GM19324 (cell line): ENCODE results near the gene SFXN5.
"Not testable (repeated sequence)": the region's sequence is repeated elsewhere in the genome, so short reads cannot be mapped to it uniquely, and the experiment has no call there.

Source experiments
- ATAC-seq: cut with Tn5 transposase; IDR thresholded peaks from one replicate; pipeline ENCODE4 v1.9.1; 2021; ENCODE audit warnings: mild to moderate bottlenecking, moderate library complexity; ENCODE audit not compliant: unreplicated experiment, low FRiP score

SFXN5 gene, protein sequence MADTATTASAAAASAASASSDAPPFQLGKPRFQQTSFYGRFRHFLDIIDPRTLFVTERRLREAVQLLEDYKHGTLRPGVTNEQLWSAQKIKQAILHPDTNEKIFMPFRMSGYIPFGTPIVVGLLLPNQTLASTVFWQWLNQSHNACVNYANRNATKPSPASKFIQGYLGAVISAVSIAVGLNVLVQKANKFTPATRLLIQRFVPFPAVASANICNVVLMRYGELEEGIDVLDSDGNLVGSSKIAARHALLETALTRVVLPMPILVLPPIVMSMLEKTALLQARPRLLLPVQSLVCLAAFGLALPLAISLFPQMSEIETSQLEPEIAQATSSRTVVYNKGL

GRCh38 chr2:73071360-73072128 is at the start of gene SFXN5:
Gene SFXN5, minus strand, starts transcription at chr2:73071712. Its CDS starts 7 bp downstream, at chr2:73071705.
- peak; percentile 95 for ATAC-seq

GRCh38 chr2:73119611-73120239 is 48.2 kb upstream of the SFXN5 start:
- not testable (repeated sequence) for ATAC-seq

GRCh38 chr2:73117441-73117840 is 45.9 kb upstream of the SFXN5 start:
- no peak for ATAC-seq

DNA sequence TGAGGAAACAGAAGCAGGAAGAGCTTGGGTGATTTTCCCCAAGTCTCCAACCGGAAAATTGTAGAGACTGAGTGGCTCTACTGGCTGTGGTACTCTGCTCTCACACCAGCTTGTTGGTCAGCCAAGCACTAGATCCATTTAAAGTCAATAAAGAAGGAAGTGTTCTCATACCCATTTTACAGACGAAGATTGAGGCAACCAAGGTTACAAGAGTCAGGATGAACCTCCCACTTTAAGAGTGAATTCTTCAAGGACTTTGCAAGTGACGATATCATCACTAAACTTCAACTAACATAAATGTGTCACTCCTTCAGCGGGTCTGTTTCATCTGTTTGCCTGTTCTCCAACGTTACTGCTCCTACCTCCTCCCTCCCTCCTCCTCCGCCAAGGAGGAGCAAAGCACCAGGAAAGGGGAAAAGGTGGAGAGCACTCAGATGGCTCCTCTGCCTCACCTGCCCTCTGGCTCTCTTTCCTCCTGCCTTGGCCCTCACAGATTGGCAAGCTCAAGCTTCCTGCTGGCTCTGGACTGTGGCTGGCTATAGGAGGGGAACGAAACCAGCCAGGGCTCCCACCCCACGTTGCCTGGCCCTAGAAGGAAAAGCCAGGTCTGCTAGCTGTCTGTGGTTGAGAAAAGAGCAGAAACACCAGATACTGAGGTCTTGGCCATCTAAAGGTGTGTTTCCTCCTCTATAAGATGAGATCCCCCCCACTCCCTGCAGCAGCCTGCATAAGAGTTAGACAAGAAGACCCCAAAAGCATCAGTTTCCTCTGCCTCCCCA is 44.9 kb upstream of the SFXN5 start:
- no peak for ATAC-seq

DNA sequence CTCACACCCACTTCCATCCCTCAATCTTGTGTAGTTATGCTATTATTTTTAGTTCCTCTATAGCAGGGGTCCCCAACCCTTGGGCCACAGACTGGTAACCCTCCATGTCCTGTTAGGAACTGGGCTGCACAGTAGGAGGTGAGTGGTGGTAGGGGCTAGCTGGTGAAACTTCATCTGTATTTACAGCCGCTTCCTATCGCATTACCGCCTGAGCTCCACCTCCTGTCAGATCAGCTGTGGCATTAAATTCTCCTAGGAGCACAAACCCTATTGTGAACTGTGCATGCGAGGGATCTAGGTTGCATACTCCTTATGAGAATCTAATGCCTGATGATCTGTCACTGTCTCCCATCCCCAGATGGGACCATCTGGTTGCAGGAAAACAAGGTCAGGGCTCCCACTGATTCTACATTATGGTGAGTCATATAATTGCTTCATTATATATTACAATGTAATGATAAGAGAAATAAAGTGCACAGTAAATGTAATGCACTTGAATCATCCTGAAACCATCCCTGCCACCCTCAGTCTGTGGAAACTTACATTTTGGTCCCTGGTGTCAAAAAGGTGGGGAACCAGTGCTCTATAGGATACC is 42.9 kb upstream of the SFXN5 start:
- no peak for ATAC-seq

- peak; percentile 70 for ATAC-seq
Observed at GRCh38 chr2:73112913-73113854, 41.7 kb upstream of the SFXN5 start, which contains the start of gene RAB11FIP5. Gene RAB11FIP5, minus strand, starts transcription at chr2:73112948. Its CDS starts 171 bp downstream, at chr2:73112777.

GRCh38 chr2:73112026-73112912 is 40.8 kb upstream of the SFXN5 start:
- ATAC-seq, result peak; percentile 15

- no peak for ATAC-seq
Observed at GRCh38 chr2:73111073-73112025, 39.8 kb upstream of the SFXN5 start.

- ATAC-seq, result no peak
Observed at GRCh38 chr2:73110168-73111072, 38.9 kb upstream of the SFXN5 start.

- no peak for ATAC-seq
Observed at GRCh38 chr2:73109431-73110167, 38.1 kb upstream of the SFXN5 start.

DNA sequence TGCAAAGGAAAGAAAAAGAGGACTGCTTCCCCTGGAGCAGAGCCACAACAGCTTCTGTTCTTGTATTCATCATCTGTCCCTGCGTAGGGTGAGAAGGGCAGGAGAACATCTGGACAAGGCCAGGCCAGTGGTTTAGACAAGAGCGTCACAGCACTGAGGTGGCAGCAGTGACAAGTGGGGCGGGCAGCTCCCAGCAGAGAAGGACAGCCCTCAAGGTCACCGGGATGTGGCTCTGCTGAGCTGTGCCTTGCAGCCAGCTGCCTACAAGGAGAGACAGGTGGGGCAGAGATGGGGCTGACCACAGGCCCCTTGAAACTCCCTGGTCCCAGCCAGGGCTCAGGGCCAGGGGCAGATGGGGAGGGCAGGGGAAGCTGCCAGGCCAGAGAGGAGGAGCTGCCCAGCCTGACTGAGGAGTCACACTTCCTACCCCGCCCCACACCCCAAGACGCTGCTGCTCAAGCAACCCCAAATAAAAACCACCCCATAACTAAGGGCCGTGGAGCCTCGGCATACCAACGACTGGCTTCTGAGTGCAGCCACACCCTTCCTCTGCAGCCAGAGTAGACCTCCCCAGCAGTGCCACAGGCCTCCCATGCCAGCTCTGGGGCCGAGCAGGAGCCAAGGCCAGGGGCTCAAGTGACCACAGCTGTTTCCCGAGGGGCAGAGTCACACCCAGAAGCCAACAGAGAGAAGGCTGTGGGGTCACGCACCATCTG is 35.9 kb upstream of the SFXN5 start:
- ATAC-seq, result no peak

DNA sequence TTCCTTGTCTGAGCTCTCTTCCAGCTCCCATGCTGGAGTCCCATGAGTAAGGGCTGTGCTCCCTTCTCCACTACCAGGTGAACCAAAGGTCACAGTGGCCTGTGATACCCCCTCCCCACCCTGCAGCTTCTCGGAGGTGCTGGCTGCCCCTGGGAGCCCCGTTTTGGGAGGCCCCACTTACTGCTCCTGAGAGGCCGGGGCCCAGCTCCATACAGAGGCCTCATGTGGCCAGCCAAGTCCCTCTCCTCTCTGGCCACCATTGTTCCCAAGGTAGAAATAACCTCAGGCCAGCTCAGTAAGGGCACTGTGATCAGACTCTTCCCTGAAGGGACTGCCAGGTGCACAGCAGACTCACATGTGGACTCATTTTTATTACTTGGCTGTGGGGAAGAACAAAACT is 35.3 kb upstream of the SFXN5 start:
- ATAC-seq, result no peak

DNA sequence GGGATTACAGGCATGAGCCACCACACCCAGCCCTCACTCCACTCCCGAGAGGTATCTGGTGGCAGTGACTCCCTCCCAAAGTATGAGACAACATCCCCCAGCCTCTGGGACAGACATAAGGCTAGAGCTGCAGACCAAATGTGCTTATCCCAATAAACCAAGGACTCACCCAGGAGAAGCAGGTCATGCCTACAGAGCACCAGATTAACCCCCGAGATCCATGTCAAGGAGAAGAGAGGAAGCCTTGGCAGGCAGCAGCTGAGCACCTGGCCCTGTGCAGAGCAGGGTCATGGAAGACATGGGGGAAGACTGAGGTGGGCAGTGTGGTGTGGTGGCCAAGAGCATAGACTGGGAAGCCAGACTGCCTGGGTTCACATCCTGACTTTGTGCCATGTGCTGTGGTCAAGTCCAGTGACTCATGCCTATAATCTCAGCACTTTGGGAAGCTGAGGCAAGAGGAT is 34.0 kb upstream of the SFXN5 start:
- no peak for ATAC-seq

- ATAC-seq, result no peak
Observed at GRCh38 chr2:73104933-73105332, 33.4 kb upstream of the SFXN5 start.
